Panc1 (cell line): Measurements from ENCODE around the gene ZNF511. TPM values are rescaled to one million over a fixed set of nuclear protein-coding genes. Genes with fewer than 3 reads are reported as not detected.

Source experiments
- ATAC-seq: fragments of 200-7000 bp; cut with Tn5 transposase; 2 replicates; pipeline ENCODE4 v1.9.1; 2020; ENCODE audit warnings: mild to moderate bottlenecking, moderate library complexity
- BruUV-seq: library from RNA; stranded (reverse); fragments of 400-500 nt; replicated peaks from 2 replicates; lab custom pipeline; 2021; lab: Mats Ljungman, UMichigan
- CTCF ChIA-PET: fragments of 300-600 bp; sonication (Branson Sonifier 250); formaldehyde crosslinking; loops from one replicate; lab custom pipeline; 2022; ENCODE audit warnings: antibody characterized with exemption; lab: Charles Lee
- POLR2A ChIA-PET: fragments of 300-600 bp; sonication (Branson Sonifier 250); formaldehyde crosslinking; loops from one replicate; lab custom pipeline; 2022; ENCODE audit warnings: antibody characterized with exemption; lab: Charles Lee
- DNase-seq: peaks from one replicate; pipeline ENCODE4 v3.0.0-alpha.2; 2010; ENCODE audit warnings: low read depth, low spot score
- H3K27ac ChIP-seq: 2 replicates; pipeline ENCODE4 v1.5.1; 2011; ENCODE audit warnings: mild to moderate bottlenecking, low read length, inconsistent platforms
- H3K27me3 ChIP-seq: fragments of 200-500 bp; sonication (Bioruptor generic); 2 replicates; pipeline ENCODE4 v1.6.0; 2014; ENCODE audit warnings: low read length, inconsistent platforms; ENCODE audit not compliant: control insufficient read depth, insufficient read depth
- H3K36me3 ChIP-seq: fragments of 200-500 bp; sonication (Bioruptor generic); 2 replicates; pipeline ENCODE4 v1.5.1; 2014; ENCODE audit warnings: inconsistent platforms, mild to moderate bottlenecking, low read length, moderate library complexity; ENCODE audit not compliant: control insufficient read depth, insufficient read depth
- H3K4me1 ChIP-seq: 2 replicates; pipeline ENCODE4 v1.5.1; 2011; ENCODE audit warnings: inconsistent platforms, mild to moderate bottlenecking, low read length, moderate library complexity; ENCODE audit not compliant: control insufficient read depth, insufficient read depth
- H3K4me3 ChIP-seq, 2 experiments: 2 replicates each; pipeline ENCODE4 v1.5.1; 2011 to 2012; ENCODE audit warnings: low read depth in 2 of 2, low read length in 2 of 2, mild to moderate bottlenecking in 2 of 2, inconsistent platforms in 1 of 2, moderate library complexity in 1 of 2
- H3K9me3 ChIP-seq: fragments of 200-500 bp; sonication (Bioruptor generic); 2 replicates; pipeline ENCODE4 v1.5.1; 2014; ENCODE audit warnings: low read depth, mild to moderate bottlenecking, inconsistent platforms, low read length, moderate library complexity; ENCODE audit not compliant: control insufficient read depth, insufficient read depth
- POLR2AphosphoS5 ChIP-seq: IDR thresholded peaks from 2 replicates; pipeline ENCODE4 v1.6.1; 2012; ENCODE audit warnings: mild to moderate bottlenecking, low read depth, low read length, moderate library complexity
- SIN3A ChIP-seq: IDR thresholded peaks from 2 replicates; pipeline ENCODE4 v1.6.1; 2012; ENCODE audit warnings: low read depth, mild to moderate bottlenecking, low read length, moderate library complexity, borderline replicate concordance; ENCODE audit not compliant: insufficient read depth
- TCF7L2 ChIP-seq: IDR thresholded peaks from 2 replicates; pipeline ENCODE4 v1.6.1; 2011; ENCODE audit warnings: mild to moderate bottlenecking, low read depth, low read length, inconsistent platforms
- in situ Hi-C: cut with HindIII; loops from 2 replicates; pipeline ENCODE4 v1.10.0; 2016; ENCODE audit warnings: low sequenced_read_pairs, low pct_unique_long_range_greater_than_20kb
- intact Hi-C: fragments of 100-400 bp; cut with micrococcal nuclease; formaldehyde crosslinking; loops from one replicate; pipeline ENCODE4 v1.10.0; 2022; ENCODE audit not compliant: unreplicated experiment
- total RNA-seq: library from RNA; stranded (reverse); gene quantifications from one replicate; pipeline ENCODE4 v1.2.1, GENCODE V29; 2021; ENCODE audit not compliant: unreplicated experiment
- TF ChIP-seq, protein P1 (sequence below), 2 experiments: IDR thresholded peaks; 2 replicates each; pipeline ENCODE4 v1.6.1; 2011 to 2012; ENCODE audit warnings: low read depth in 2 of 2, control low read depth in 1 of 2, low read length in 1 of 2, mild to moderate bottlenecking in 1 of 2, moderate library complexity in 1 of 2; ENCODE audit not compliant: insufficient read depth in 1 of 2
- TF ChIP-seq, protein P2 (sequence below): fragments of 450-650 bp; IDR thresholded peaks from 2 replicates; pipeline ENCODE4 v1.5.1; 2017; ENCODE audit warnings: mild to moderate bottlenecking

Gene ZNF511
- total RNA-seq, 1 experiment from 2014 or later: 93.8 TPM

DNA sequence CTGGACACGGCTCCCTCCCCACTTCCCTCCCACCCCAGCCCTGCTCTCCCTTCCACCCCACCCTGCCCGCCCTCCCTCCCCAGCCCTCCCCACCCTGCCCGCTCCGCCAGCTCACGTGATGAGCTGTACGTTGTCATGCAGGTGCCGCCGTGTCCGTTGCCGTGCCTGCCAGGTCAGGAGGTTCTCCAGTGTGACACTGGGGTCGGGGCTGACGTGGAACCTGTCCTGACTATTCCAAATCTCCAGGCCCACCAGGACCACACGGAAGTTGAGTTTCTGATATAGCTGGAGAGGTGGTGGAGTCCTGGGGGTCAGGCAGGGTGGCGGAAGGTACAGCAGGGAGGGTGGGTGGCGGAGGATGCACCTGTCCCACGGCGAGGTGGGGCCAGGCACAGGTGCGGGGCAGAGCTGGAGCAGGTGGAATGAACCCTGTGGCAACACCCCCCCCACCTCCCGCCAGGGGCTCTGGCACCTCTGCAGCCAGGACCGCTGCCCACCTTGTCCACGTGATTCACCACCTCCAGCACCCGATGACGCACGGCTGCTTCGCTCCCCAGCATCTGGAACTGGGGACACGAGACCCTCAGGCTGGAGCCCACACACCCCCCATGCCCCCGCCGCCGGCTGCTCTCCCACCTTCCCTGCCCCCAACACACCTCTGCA, 36.3 kb upstream of the ZNF511 start:
- CTCF ChIA-PET: no interaction called here
- TF ChIP-seq SIN3A: no peak
- TF ChIP-seq, protein P1, sequence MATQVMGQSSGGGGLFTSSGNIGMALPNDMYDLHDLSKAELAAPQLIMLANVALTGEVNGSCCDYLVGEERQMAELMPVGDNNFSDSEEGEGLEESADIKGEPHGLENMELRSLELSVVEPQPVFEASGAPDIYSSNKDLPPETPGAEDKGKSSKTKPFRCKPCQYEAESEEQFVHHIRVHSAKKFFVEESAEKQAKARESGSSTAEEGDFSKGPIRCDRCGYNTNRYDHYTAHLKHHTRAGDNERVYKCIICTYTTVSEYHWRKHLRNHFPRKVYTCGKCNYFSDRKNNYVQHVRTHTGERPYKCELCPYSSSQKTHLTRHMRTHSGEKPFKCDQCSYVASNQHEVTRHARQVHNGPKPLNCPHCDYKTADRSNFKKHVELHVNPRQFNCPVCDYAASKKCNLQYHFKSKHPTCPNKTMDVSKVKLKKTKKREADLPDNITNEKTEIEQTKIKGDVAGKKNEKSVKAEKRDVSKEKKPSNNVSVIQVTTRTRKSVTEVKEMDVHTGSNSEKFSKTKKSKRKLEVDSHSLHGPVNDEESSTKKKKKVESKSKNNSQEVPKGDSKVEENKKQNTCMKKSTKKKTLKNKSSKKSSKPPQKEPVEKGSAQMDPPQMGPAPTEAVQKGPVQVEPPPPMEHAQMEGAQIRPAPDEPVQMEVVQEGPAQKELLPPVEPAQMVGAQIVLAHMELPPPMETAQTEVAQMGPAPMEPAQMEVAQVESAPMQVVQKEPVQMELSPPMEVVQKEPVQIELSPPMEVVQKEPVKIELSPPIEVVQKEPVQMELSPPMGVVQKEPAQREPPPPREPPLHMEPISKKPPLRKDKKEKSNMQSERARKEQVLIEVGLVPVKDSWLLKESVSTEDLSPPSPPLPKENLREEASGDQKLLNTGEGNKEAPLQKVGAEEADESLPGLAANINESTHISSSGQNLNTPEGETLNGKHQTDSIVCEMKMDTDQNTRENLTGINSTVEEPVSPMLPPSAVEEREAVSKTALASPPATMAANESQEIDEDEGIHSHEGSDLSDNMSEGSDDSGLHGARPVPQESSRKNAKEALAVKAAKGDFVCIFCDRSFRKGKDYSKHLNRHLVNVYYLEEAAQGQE (IDR thresholded peaks at IDR 0.05; ENCODE audit: insufficient read depth in 1 of 2, low read depth in 2 of 2, low read length in 1 of 2): no peak
- TF ChIP-seq POLR2AphosphoS5: no peak
- TF ChIP-seq, protein P2, sequence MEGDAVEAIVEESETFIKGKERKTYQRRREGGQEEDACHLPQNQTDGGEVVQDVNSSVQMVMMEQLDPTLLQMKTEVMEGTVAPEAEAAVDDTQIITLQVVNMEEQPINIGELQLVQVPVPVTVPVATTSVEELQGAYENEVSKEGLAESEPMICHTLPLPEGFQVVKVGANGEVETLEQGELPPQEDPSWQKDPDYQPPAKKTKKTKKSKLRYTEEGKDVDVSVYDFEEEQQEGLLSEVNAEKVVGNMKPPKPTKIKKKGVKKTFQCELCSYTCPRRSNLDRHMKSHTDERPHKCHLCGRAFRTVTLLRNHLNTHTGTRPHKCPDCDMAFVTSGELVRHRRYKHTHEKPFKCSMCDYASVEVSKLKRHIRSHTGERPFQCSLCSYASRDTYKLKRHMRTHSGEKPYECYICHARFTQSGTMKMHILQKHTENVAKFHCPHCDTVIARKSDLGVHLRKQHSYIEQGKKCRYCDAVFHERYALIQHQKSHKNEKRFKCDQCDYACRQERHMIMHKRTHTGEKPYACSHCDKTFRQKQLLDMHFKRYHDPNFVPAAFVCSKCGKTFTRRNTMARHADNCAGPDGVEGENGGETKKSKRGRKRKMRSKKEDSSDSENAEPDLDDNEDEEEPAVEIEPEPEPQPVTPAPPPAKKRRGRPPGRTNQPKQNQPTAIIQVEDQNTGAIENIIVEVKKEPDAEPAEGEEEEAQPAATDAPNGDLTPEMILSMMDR: no peak
- TF ChIP-seq TCF7L2: no peak
- DNase-seq (no peak), ATAC-seq (no peak)
- intact Hi-C loops (no loop called here), in situ Hi-C loops (no loop called here)
- Histone ChIP-seq H3K36me3 (no peaks in the 10 kb centered on the region), H3K4me3 (no peak overlapping the region), H3K4me1 (peaks cover 23% of the 10 kb centered on the region), H3K27ac (no peak overlapping the region), H3K9me3 (no peaks in the 10 kb centered on the region), H3K27me3 (no peaks in the 10 kb centered on the region)
- POLR2A ChIA-PET: no interaction called here
- no TSS peak for BruUV-seq

DNA sequence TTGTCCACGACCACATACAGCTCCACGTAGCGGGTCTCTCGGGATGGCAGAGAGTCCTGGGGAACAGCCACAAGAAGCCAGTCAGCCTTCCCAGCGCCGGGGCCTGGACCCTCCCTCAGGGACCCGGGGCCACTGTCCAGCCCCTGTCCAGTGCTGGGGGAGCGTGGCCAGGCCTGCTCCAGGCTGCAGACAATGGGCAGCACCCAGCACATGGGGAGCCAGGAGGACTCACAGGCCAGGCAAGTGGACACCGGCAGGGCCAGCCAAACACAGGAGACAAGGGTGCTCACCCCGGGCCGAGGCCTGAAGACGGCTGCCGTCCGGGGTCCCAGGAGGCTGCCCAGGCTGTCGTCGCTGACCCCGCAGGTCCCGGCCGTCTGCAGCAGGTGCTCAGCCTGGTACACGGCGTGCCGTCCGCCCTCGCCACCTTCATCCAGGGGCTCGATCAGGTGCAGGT, 35.7 kb upstream of the ZNF511 start:
- in situ Hi-C loops (no loop called here), intact Hi-C loops (no loop called here)
- H3K36me3 ChIP-seq: no peaks in the 10 kb centered on the region
- no peak for TF ChIP-seq SIN3A
- no peak overlapping the region for H3K27ac ChIP-seq
- no TSS peak for BruUV-seq
- DNase-seq (no peak), ATAC-seq (no peak)
- H3K9me3 ChIP-seq: no peaks in the 10 kb centered on the region
- ChIA-PET CTCF (no interaction called here), POLR2A (no interaction called here)
- no peaks in the 10 kb centered on the region for H3K27me3 ChIP-seq
- H3K4me3 ChIP-seq: no peak overlapping the region
- H3K4me1 ChIP-seq: peaks cover 28% of the 10 kb centered on the region

- ATAC-seq: no peak
- TF ChIP-seq POLR2AphosphoS5 (no peak), SIN3A (no peak), TCF7L2 (no peak)
- TF ChIP-seq, protein P2: no peak
- TF ChIP-seq, protein P1 (IDR thresholded peaks at IDR 0.05; ENCODE audit: insufficient read depth in 1 of 2, low read depth in 2 of 2, low read length in 1 of 2): no peak
- Histone ChIP-seq H3K27me3 (no peaks in the 10 kb centered on the region), H3K4me1 (peaks cover 35% of the 10 kb centered on the region), H3K9me3 (no peaks in the 10 kb centered on the region), H3K36me3 (no peaks in the 10 kb centered on the region), H3K27ac (no peak overlapping the region), H3K4me3 (no peak overlapping the region)
- no peak for DNase-seq
- ChIA-PET CTCF (no interaction called here), POLR2A (no interaction called here)
- intact Hi-C loops: no loop called here
- in situ Hi-C loops: no loop called here
- no TSS peak for BruUV-seq
Measured at GRCh38 chr10:133273534-133274143, 35.1 kb upstream of the ZNF511 start.
